Measurements from ENCODE around the gene PRMT3.
"Not testable (repeated sequence)": the region's sequence is repeated elsewhere in the genome, so short reads cannot be mapped to it uniquely, and the experiment has no call there.

PRMT3 gene

GRCh38 chr11:20387261-20388095, at the start of gene PRMT3:
PRMT3 (plus strand) TSS chr11:20387716; CDS start chr11:20387747, 31 bp downstream.
- DNase-seq, result peak; percentile 91

- no peak for DNase-seq
Observed at GRCh38 chr11:20342347-20343141, 45.0 kb upstream of the PRMT3 start.

GRCh38 chr11:20351136-20351535, 36.4 kb upstream of the PRMT3 start:
- no peak for DNase-seq

GRCh38 chr11:20351751-20352262, 35.7 kb upstream of the PRMT3 start:
- DNase-seq, result no peak

GRCh38 chr11:20353829-20354434, 33.6 kb upstream of the PRMT3 start:
- DNase-seq, result no peak

- peak; percentile 18 for DNase-seq
Observed at GRCh38 chr11:20355221-20356219, 32.0 kb upstream of the PRMT3 start.

DNA sequence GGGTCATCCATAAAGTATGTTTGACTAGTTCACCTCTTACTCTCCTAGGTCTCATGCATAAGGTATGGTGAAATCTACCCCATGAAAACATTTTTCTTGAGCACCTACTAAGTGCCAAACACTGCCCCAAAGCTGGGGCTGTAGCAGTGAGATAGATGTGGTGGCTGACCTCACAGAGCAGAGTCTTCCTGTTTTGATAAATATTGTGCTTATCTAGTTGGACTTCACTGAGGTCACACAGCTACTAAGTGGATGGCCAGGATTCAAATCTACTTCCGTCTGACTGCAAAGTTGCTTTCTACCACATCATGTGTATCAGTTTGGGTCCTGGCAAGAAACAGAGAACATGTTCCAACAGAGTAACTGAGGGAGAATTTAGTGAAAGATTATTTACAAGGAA, 30.4 kb upstream of the PRMT3 start:
- DNase-seq, result no peak

DNA sequence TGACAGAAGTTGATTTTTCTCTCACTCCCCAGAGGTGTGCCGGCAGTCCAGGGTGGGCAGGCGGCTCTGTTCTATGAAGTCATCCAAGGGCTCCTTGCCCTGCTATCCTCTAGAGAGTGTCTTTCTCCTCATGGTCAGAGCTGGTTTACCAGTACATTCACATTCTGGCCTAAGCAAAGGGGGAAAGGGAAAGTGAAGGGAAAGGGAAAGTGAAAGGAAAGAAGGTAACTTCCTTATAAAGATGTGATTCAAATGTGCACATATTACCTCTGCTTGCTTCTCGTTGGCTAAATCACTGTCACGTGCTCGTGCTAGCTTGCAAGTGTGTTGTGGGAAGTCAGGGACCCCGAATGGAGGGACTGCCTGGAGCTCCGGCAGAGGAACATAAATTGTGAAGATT, 26.9 kb upstream of the PRMT3 start:
- peak; percentile 21 for DNase-seq

- DNase-seq, result no peak
Observed at GRCh38 chr11:20362481-20362880, 25.0 kb upstream of the PRMT3 start.

DNA sequence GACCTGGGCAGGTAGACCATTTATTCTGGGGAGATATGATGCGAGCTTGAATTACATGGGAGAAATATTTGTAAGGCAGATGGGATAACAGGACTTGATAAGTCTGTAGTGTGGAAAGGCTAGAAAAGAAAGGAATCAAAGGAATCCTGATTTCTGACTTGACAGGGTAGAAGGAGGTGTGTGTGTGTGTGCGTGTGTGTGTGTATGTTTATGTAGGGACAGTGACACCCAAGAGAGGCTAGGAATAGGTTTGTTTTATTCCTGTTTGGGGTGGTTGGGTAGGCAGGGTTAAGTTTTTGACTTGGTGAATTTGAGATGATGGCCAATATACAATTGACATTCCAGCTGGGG, 24.4 kb upstream of the PRMT3 start:
- no peak for DNase-seq

DNA sequence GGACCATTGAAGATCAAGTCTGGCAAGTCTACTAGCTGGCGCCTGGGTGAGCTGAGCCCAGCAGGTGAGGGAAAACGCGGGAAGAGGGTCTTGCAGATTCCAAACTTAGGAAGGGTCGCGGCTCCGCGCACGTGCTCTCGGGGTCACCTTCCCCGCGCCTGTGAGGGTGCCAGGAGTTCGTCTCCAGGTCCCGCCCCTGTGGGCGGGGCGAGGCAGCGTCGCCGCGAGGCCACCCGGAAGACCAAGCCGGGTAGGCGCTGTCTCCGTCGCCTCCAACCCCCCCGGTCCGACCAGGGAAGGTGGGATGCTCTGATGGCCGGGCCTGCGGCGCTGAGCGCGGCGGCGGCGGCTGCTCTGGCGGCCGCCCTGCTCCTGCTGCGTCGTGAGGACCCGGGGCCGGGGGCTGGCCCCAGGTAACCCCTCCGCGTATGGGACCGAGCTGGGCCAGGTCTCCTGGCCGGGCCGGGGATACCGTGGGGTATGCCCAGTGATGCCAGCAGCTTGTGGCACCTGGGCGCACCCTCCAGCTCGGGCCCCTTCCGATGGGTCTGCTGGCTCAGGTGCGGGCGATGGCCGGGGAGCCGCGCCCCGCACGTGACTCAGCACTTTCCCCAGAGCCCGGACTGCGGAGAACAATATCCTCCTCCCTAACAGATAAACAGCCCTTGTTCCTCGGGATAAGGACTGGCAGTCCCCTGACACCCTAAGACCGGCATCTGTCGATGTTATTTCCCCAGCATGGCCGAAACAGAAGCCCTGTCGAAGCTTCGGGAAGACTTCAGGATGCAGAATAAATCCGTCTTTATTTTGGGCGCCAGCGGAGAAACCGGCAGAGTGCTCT, 23.8 kb upstream of the PRMT3 start, which contains the start of gene HTATIP2:
Gene HTATIP2 (plus strand): TSS at position 215 of the 841 bp plus-strand sequence. CDS start 524 bp downstream, at position 739.
- peak; percentile 58 for DNase-seq

DNA sequence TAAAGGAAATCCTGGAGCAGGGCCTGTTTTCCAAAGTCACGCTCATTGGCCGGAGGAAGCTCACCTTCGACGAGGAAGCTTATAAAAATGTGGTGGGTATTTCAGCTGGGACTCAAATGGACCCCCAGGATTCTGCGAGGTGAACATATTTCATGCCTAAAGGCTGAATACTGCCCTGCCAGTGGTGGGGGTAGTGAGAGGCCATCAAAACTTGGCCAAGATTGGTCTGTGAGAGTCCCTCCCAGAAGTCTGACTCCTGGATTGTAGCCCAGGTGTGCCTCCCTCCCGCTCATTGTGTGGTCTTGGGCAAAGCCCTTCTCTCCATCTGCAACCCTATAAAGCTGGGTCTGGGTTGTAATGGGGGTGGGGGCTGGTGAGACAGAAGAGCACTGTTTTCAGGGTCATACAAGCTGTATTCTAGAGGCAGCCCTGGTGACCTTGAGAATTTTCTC, 23.1 kb upstream of the PRMT3 start:
- DNase-seq, result no peak

DNA sequence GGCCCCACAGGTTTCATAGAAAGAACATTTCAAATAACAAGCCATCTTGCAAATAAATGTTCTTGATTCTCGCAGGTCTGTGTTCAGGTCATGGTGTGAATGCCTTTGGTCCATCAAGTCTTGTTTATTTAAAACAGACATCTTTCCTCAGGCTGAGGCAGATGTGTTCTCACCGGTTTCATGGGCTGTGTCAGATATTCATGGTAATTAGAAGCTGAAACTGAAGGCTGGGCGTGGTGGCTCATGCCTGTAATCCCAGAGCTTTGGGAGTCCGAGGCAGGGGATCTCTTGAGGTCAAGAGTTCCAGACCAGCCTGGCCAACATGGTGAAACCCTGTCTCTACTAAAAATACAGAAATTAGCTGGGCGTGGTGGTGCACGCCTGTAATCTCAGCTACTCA, 22.1 kb upstream of the PRMT3 start:
- not testable (repeated sequence) for DNase-seq

DNA sequence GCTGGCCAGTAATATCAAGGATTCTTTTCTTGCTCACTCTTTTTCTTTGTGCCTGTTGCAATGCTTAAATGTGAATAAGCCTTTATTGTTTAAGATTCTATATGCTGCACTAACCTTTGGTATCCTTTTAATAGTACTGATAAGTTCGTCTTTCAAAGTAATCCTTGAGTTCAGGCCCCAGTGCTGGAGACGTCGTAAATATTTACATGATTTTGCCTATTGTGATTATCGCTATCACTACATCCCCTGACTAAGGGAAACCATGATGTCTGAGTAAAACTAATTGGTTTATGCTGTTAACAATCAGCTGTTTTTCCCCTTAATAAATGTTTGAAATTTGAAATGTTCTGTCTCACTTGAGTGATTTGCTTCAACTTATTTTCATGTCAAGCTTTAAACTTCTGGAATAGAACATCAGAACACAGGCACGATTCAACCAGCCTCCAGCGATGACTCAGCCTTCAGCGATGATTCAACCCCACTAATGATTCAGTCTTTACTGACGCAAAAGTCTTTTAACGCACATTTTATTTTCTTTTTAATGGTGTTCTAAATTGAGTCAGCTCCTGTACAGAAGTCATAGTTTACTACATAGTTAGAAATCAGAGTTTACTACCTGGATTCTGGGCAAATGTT, 20.1 kb upstream of the PRMT3 start:
- no peak for DNase-seq

- no peak for DNase-seq
Observed at GRCh38 chr11:20368438-20368837, 19.1 kb upstream of the PRMT3 start.

DNA sequence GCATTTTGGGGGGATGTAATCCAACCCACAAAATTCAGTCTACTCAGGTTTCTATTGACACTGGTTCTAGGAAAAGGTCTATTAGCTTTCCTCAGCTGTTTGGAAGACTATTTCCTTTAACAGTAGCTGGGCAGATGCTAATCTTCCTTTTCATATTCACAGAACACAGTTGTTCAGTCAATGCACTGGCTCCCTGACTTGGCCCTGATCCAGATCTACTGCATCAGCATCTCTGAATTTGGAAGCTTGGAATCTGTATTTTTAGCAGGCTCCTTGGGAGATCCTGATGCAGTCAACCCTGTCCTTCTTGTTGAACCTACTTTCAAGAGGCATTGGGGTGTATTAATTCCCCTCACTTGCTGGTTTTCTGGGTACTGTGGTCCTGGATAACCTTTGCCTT, 17.7 kb upstream of the PRMT3 start:
- no peak for DNase-seq

DNA sequence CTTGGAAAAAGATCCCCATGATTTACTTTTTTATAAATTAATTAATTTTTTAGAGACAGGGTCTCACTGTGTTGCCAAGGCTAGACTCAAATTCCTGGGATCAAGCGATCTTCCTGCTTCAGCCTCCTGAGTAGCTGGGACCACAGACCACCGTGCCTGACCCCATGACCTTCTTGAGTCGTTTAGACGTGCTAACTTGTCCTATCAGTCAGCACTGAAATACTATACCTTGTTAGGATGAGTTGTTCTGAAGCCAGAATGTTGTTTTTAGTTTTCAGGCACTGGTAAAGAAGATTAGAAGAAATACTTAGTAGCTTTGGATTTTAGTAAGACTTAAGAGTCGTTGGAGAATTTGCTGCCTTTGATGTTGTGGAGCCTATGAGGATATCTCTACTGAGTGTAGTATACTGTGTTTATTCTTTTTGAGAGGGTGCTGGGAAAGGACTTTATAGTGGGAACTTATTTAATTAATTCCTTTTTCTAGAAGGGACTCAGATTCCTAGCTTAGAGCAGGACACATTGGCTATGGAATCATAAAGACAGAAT, 15.4 kb upstream of the PRMT3 start:
- DNase-seq, result no peak

GRCh38 chr11:20373147-20373546, 14.4 kb upstream of the PRMT3 start:
- DNase-seq, result no peak

- no peak for DNase-seq
Observed at GRCh38 chr11:20373568-20374209, 13.8 kb upstream of the PRMT3 start.

All from DMS153 (cell line).